ENCODE results near the gene PPIF. TPM values are rescaled to one million over a fixed set of nuclear protein-coding genes. Genes with fewer than 3 reads are reported as not detected.

PPIF gene
- total and polyA plus RNA-seq, 4 donors = 9.0 to 21.2 (median 14.0) TPM

- no peak for ATAC-seq (ENCODE audit: low FRiP score)
- DNase-seq = peak; percentile 44 to 65
- no peak overlapping the region for H3K27ac ChIP-seq (ENCODE audit: low read depth in 1 of 2, low read length in 2 of 2)
- no peaks in the 10 kb centered on the region for H3K9me3 ChIP-seq (ENCODE audit: control insufficient read depth, low read length)
- no peaks in the 10 kb centered on the region for H3K27me3 ChIP-seq (ENCODE audit: control insufficient read depth in 1 of 2, insufficient read depth in 2 of 2, low read length in 1 of 2)
- intact Hi-C loops (cut with DNase I) = no loop called here
- no peaks in the 10 kb centered on the region for H3K36me3 ChIP-seq (ENCODE audit: control insufficient read depth in 1 of 2, insufficient read depth in 2 of 2, low read length in 1 of 2)
- WGBS, 2 donors = 93% methylated on average over 12 of the region's 12 CpGs
- H3K4me1 ChIP-seq (ENCODE audit: control insufficient read depth in 1 of 2, insufficient read depth in 2 of 2, low read length in 2 of 2) = no peaks in the 10 kb centered on the region
- no peak overlapping the region for H3K4me3 ChIP-seq (ENCODE audit: low read length in 2 of 2)
Observed at GRCh38 chr10:79383974-79384606, 36.8 kb downstream of the PPIF start.

GRCh38 chr10:79384773-79385391 lies 37.6 kb downstream of the PPIF start:
- Histone ChIP-seq H3K27me3 (ENCODE audit: control insufficient read depth in 1 of 2, insufficient read depth in 2 of 2, low read length in 1 of 2) (no peaks in the 10 kb centered on the region), H3K9me3 (ENCODE audit: control insufficient read depth, low read length) (no peaks in the 10 kb centered on the region), H3K4me3 (ENCODE audit: low read length in 2 of 2) (no peak overlapping the region), H3K27ac (ENCODE audit: low read depth in 1 of 2, low read length in 2 of 2) (no peak overlapping the region), H3K4me1 (ENCODE audit: control insufficient read depth in 1 of 2, insufficient read depth in 2 of 2, low read length in 2 of 2) (no peaks in the 10 kb centered on the region), H3K36me3 (ENCODE audit: control insufficient read depth in 1 of 2, insufficient read depth in 2 of 2, low read length in 1 of 2) (no peaks in the 10 kb centered on the region)
- DNase-seq (peak in 1 of 2 donors; percentile 46), ATAC-seq (ENCODE audit: low FRiP score) (no peak)
- intact Hi-C loops (cut with DNase I) = no loop called here
- 91 to 92% methylated on average over 14 of the region's 14 CpGs for WGBS, 2 donors

GRCh38 chr10:79385392-79385795 lies 38.1 kb downstream of the PPIF start:
- WGBS, 2 donors = 93 to 95% methylated on average over 9 of the region's 9 CpGs
- H3K27ac ChIP-seq (ENCODE audit: low read depth in 1 of 2, low read length in 2 of 2) = no peak overlapping the region
- no peak overlapping the region for H3K4me3 ChIP-seq (ENCODE audit: low read length in 2 of 2)
- no peaks in the 10 kb centered on the region for H3K4me1 ChIP-seq (ENCODE audit: control insufficient read depth in 1 of 2, insufficient read depth in 2 of 2, low read length in 2 of 2)
- no peaks in the 10 kb centered on the region for H3K36me3 ChIP-seq (ENCODE audit: control insufficient read depth in 1 of 2, insufficient read depth in 2 of 2, low read length in 1 of 2)
- no peak for ATAC-seq (ENCODE audit: low FRiP score)
- H3K27me3 ChIP-seq (ENCODE audit: control insufficient read depth in 1 of 2, insufficient read depth in 2 of 2, low read length in 1 of 2) = no peaks in the 10 kb centered on the region
- intact Hi-C loops (cut with DNase I) = no loop called here
- DNase-seq = no peak
- no peaks in the 10 kb centered on the region for H3K9me3 ChIP-seq (ENCODE audit: control insufficient read depth, low read length)

DNA sequence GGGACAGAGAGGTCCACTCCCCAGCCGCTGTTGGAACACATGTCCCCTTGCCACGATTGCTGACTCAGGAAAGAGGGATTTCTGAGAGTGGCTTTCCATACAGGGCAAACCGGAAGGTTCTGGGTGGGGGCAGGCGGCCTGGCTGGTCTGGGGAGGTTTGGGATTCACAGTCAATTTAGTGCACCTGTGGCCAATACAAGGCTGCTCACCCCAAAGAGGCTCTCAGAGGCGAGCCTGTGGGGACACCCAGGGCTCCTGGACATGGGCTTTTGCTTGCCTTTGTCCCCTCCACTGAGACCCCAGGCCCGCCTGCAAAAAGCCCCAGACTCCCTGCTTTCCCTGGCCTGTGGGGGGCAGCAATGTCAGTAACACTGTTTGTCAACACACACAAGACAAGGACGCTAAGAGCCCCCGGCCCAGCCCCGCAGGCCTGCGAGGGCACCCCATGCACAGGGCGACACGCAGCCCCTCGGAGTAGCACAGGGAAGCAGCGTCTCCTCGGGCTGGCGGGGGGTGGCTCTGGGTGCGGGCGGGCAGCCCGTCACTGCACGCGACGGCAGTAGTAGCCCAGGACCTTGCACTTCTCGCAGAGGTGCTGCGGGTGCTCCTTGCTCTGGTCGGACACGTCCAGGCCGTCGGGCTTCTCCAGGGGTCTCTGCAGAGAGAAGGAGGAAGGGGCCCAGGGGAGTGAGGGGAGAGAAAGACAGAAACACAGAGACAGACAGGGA lies 38.7 kb downstream of the PPIF start:
- Histone ChIP-seq H3K9me3 (ENCODE audit: control insufficient read depth, low read length) (no peaks in the 10 kb centered on the region), H3K27ac (ENCODE audit: low read depth in 1 of 2, low read length in 2 of 2) (no peak overlapping the region), H3K4me1 (ENCODE audit: control insufficient read depth in 1 of 2, insufficient read depth in 2 of 2, low read length in 2 of 2) (no peaks in the 10 kb centered on the region), H3K36me3 (ENCODE audit: control insufficient read depth in 1 of 2, insufficient read depth in 2 of 2, low read length in 1 of 2) (no peaks in the 10 kb centered on the region), H3K27me3 (ENCODE audit: control insufficient read depth in 1 of 2, insufficient read depth in 2 of 2, low read length in 1 of 2) (no peaks in the 10 kb centered on the region), H3K4me3 (ENCODE audit: low read length in 2 of 2) (no peak overlapping the region)
- intact Hi-C loops (cut with DNase I) = no loop called here
- DNase-seq (peak; percentile 41 to 65), ATAC-seq (ENCODE audit: low FRiP score) (no peak)
- WGBS, 2 donors = 85 to 89% methylated on average over 28 of the region's 28 CpGs

- H3K4me1 ChIP-seq (ENCODE audit: control insufficient read depth in 1 of 2, insufficient read depth in 2 of 2, low read length in 2 of 2) = no peaks in the 10 kb centered on the region
- H3K4me3 ChIP-seq (ENCODE audit: low read length in 2 of 2) = no peak overlapping the region
- DNase-seq = peak; percentile 38 to 63
- intact Hi-C loops (cut with DNase I) = no loop called here
- no peak for ATAC-seq (ENCODE audit: low FRiP score)
- H3K36me3 ChIP-seq (ENCODE audit: control insufficient read depth in 1 of 2, insufficient read depth in 2 of 2, low read length in 1 of 2) = no peaks in the 10 kb centered on the region
- no peaks in the 10 kb centered on the region for H3K27me3 ChIP-seq (ENCODE audit: control insufficient read depth in 1 of 2, insufficient read depth in 2 of 2, low read length in 1 of 2)
- no peak overlapping the region for H3K27ac ChIP-seq (ENCODE audit: low read depth in 1 of 2, low read length in 2 of 2)
- WGBS, 2 donors = 81% methylated on average over 24 of the region's 24 CpGs
- no peaks in the 10 kb centered on the region for H3K9me3 ChIP-seq (ENCODE audit: control insufficient read depth, low read length)
Observed at GRCh38 chr10:79386637-79387465, 39.6 kb downstream of the PPIF start.

DNA sequence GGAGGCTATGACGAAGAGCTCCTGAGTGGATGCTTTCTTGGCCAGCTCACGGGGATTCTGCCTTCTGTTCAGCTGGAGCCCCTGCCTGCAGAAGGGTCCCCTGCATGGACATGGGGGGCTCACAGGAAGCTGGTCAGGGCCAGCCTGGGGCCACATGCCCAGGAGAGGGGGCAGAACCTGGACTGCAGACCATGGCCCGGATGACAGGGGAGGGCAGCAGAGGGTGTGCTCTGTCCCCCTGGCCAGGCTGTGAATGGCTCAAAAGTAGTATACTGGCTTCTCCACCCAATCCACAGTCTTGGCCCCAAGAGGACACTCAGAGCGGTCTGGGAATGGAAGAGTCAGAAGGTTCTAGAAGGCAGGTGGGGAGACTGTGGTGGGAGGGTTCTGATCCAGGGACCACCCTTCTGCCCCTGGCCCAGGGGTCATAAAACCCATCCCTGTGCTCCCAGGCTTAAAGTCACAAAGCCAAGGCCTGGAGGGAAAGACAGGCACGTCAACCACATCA lies 40.3 kb downstream of the PPIF start:
- no peak for ATAC-seq (ENCODE audit: low FRiP score)
- 69 to 79% methylated on average over 5 of the region's 5 CpGs for WGBS, 2 donors
- Histone ChIP-seq H3K27ac (ENCODE audit: low read depth in 1 of 2, low read length in 2 of 2) (no peak overlapping the region), H3K27me3 (ENCODE audit: control insufficient read depth in 1 of 2, insufficient read depth in 2 of 2, low read length in 1 of 2) (no peaks in the 10 kb centered on the region), H3K9me3 (ENCODE audit: control insufficient read depth, low read length) (no peaks in the 10 kb centered on the region), H3K4me1 (ENCODE audit: control insufficient read depth in 1 of 2, insufficient read depth in 2 of 2, low read length in 2 of 2) (no peaks in the 10 kb centered on the region), H3K4me3 (ENCODE audit: low read length in 2 of 2) (no peak overlapping the region), H3K36me3 (ENCODE audit: control insufficient read depth in 1 of 2, insufficient read depth in 2 of 2, low read length in 1 of 2) (no peaks in the 10 kb centered on the region)
- intact Hi-C loops (cut with DNase I) = no loop called here
- DNase-seq = no peak

DNA sequence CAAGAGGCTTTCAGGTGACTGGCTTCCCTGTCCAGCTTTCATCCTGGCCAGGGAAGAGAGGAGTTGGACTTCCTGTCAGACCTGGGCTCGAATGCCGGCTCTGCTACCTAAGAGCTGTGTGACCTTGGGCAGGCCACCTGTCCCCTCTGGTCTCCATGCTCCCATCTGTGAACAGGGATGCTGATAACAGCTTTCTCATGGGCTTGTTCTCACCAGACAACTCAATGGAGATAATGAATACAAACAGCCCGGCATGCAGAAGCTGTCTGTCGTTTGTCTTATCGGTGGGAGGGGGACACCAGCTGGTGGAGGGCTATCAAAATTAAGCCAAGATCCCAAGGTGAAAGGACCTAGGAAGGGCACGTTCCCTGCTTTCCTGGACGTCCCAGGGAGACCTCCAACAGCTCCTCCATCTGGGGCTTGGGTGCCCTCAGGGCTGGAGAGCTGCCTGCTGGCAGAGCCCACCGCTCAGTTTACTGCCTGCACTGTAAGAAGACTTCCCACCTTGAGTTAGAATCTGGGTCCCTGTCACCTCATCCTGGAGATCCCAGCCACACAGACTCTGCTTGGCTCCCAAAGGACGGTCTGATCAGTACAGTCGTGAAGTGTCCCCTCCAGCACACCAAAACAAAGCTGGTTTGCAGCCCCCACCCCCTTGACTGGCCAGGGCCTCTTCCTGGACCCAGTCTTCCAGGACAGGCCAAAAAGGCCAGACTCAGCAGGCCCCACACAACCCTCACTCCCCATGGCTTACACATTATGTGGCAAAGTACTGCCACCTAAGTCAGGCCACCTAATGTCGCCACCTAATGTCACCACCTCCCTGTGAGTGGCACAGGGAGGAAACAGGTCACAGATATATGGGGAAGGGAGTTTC lies 40.9 kb downstream of the PPIF start:
- intact Hi-C loops (cut with DNase I) = no loop called here
- no peak overlapping the region for H3K27ac ChIP-seq (ENCODE audit: low read depth in 1 of 2, low read length in 2 of 2)
- ATAC-seq (ENCODE audit: low FRiP score) (no peak), DNase-seq (no peak)
- no peaks in the 10 kb centered on the region for H3K36me3 ChIP-seq (ENCODE audit: control insufficient read depth in 1 of 2, insufficient read depth in 2 of 2, low read length in 1 of 2)
- H3K9me3 ChIP-seq (ENCODE audit: control insufficient read depth, low read length) = no peaks in the 10 kb centered on the region
- no peaks in the 10 kb centered on the region for H3K27me3 ChIP-seq (ENCODE audit: control insufficient read depth in 1 of 2, insufficient read depth in 2 of 2, low read length in 1 of 2)
- no peak overlapping the region for H3K4me3 ChIP-seq (ENCODE audit: low read length in 2 of 2)
- no peaks in the 10 kb centered on the region for H3K4me1 ChIP-seq (ENCODE audit: control insufficient read depth in 1 of 2, insufficient read depth in 2 of 2, low read length in 2 of 2)
- 81 to 83% methylated on average over 11 of the region's 11 CpGs for WGBS, 2 donors

DNA sequence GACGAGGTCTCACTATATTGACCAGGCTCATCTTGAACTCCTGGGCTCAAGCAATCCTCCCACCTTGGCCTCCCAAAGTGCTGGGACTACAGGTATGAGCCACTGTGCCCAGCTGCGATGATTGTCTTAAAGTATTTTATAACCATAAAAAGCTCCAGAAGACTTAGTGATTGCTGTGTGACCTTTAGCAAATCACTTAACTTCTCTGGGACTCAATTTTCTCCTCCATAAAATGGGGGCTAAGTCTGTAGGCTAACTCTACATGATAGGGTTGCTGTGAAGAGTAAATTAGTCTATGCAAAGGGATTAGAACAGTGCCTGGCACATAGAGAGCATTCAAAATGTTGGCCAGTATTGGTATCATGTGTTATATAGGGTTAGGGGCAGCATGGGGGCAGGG lies 42.8 kb downstream of the PPIF start:
- Histone ChIP-seq H3K4me3 (ENCODE audit: low read length in 2 of 2) (no peak overlapping the region), H3K27me3 (ENCODE audit: control insufficient read depth in 1 of 2, insufficient read depth in 2 of 2, low read length in 1 of 2) (no peaks in the 10 kb centered on the region), H3K27ac (ENCODE audit: low read depth in 1 of 2, low read length in 2 of 2) (no peak overlapping the region), H3K36me3 (ENCODE audit: control insufficient read depth in 1 of 2, insufficient read depth in 2 of 2, low read length in 1 of 2) (no peaks in the 10 kb centered on the region), H3K4me1 (ENCODE audit: control insufficient read depth in 1 of 2, insufficient read depth in 2 of 2, low read length in 2 of 2) (no peaks in the 10 kb centered on the region), H3K9me3 (ENCODE audit: control insufficient read depth, low read length) (no peaks in the 10 kb centered on the region)
- intact Hi-C loops (cut with DNase I) = no loop called here
- ATAC-seq (ENCODE audit: low FRiP score) = no peak
- no peak for DNase-seq
- WGBS, 2 donors = 93 to 96% methylated on average over 2 of the region's 2 CpGs
